ENCODE measurements around the gene HDAC11.

HDAC11 gene

GRCh38 chr3:13504161-13504831 lies 24.2 kb downstream of the HDAC11 start:
- no peak for DNase-seq (ENCODE audit: extremely low spot score, insufficient read length, low read depth)
- no peak for FAIRE-seq

GRCh38 chr3:13505147-13506130 lies 25.3 kb downstream of the HDAC11 start:
- FAIRE-seq (no peak), DNase-seq (ENCODE audit: extremely low spot score, insufficient read length, low read depth) (no peak)

GRCh38 chr3:13506239-13506638 lies 26.1 kb downstream of the HDAC11 start:
- FAIRE-seq (no peak), DNase-seq (ENCODE audit: extremely low spot score, insufficient read length, low read depth) (no peak)

GRCh38 chr3:13506680-13507079 lies 26.6 kb downstream of the HDAC11 start:
- no peak for DNase-seq (ENCODE audit: extremely low spot score, insufficient read length, low read depth)

GRCh38 chr3:13507247-13507569 lies 27.1 kb downstream of the HDAC11 start:
- DNase-seq (ENCODE audit: extremely low spot score, insufficient read length, low read depth): no peak
- FAIRE-seq: no peak

More at GRCh38 chr3:13506680-13507079, 26.6 kb downstream of the HDAC11 start:
- no peak for FAIRE-seq

- DNase-seq (ENCODE audit: extremely low spot score, insufficient read length, low read depth) (no peak), FAIRE-seq (no peak)
Observed at GRCh38 chr3:13507570-13508339, 27.6 kb downstream of the HDAC11 start.

GRCh38 chr3:13508496-13508895 lies 28.4 kb downstream of the HDAC11 start:
- DNase-seq (ENCODE audit: extremely low spot score, insufficient read length, low read depth) (no peak), FAIRE-seq (no peak)

- DNase-seq (ENCODE audit: extremely low spot score, insufficient read length, low read depth): no peak
- FAIRE-seq: no peak
Observed at GRCh38 chr3:13509059-13509815, 29.1 kb downstream of the HDAC11 start.

- FAIRE-seq: no peak
- no peak for DNase-seq (ENCODE audit: extremely low spot score, insufficient read length, low read depth)
Observed at GRCh38 chr3:13509816-13510192, 29.7 kb downstream of the HDAC11 start.

- FAIRE-seq (no peak), DNase-seq (ENCODE audit: extremely low spot score, insufficient read length, low read depth) (no peak)
Observed at GRCh38 chr3:13512451-13512850, 32.3 kb downstream of the HDAC11 start.

GRCh38 chr3:13513051-13513912 lies 33.2 kb downstream of the HDAC11 start:
- FAIRE-seq: no peak
- DNase-seq (ENCODE audit: extremely low spot score, insufficient read length, low read depth): no peak

- no peak for DNase-seq (ENCODE audit: extremely low spot score, insufficient read length, low read depth)
- no peak for FAIRE-seq
Observed at GRCh38 chr3:13513913-13514517, 33.9 kb downstream of the HDAC11 start.

- FAIRE-seq: no peak
- no peak for DNase-seq (ENCODE audit: extremely low spot score, insufficient read length, low read depth)
Observed at GRCh38 chr3:13514639-13515435, 34.7 kb downstream of the HDAC11 start.

GRCh38 chr3:13515786-13516759 lies 36.0 kb downstream of the HDAC11 start:
- no peak for FAIRE-seq
- no peak for DNase-seq (ENCODE audit: extremely low spot score, insufficient read length, low read depth)

GRCh38 chr3:13516760-13517135 lies 36.6 kb downstream of the HDAC11 start:
- no peak for DNase-seq (ENCODE audit: extremely low spot score, insufficient read length, low read depth)
- no peak for FAIRE-seq

GRCh38 chr3:13517253-13517977 lies 37.3 kb downstream of the HDAC11 start:
- no peak for FAIRE-seq

More at GRCh38 chr3:13517253-13517977, 37.3 kb downstream of the HDAC11 start:
- DNase-seq (ENCODE audit: extremely low spot score, insufficient read length, low read depth): no peak
